ENCODE measurements around the gene ANAPC16. TPM values are rescaled to one million over a fixed set of nuclear protein-coding genes. Genes with fewer than 3 reads are reported as not detected.

The ANAPC16 gene
- total RNA-seq, 1 donor from 2014 or later: 53.2 TPM

DNA sequence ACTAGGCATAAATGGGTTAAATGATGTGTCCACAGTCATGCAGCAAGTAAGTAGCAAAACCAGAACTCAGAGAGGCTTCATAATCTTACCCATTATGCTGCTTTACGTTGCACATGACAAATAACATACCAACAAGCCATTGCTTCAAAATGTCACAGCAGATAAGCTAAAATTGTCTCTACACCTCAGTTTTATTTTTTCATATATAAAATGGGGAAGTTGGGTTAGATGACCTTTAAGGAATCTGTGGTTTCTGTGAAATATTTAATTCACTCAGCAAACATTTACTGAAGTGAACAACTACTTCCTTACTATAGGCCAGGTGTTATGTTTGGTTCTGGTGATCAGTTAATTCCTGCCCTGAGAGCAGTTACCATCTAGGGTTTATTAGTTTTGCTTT lies 2.5 kb downstream of the ANAPC16 start:
- Mint-ChIP-seq H3K4me1 (peaks cover 26% of the 10 kb centered on the region), H3K27me3 (ENCODE audit: low read depth) (no peaks in the 10 kb centered on the region), H3K4me3 (peak overlapping the region; percentile 67), H3K27ac (ENCODE audit: unreplicated experiment) (no peak overlapping the region), H3K36me3 (ENCODE audit: low read depth) (peaks cover 2% of the 10 kb centered on the region), H3K9me3 (no peaks in the 10 kb centered on the region)
- TF ChIP-seq CTCF (conservative IDR thresholded peaks at IDR 0.05): no peak
- no peak for DNase-seq (ENCODE audit: low read depth, low spot score)

DNA sequence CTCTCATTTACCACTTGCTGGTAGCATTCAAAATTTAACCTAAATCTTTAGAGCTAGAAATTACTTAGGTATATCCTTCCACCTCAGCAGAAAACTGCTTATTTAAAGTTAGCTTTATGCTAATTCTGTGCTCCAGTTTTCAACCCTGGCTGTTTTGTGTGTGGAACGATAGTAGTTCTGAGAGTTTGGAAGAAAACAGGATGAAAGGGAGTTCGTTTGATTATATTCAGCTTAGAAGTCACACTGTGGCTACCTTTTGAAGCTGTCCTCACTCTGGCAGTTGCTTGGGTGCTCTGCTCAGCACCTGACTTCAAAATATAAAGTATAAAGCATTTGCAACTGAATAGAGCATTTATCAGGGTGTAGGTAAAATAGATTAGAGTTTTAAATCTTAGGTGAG lies 2.9 kb downstream of the ANAPC16 start:
- no peak for DNase-seq (ENCODE audit: low read depth, low spot score)
- Mint-ChIP-seq H3K36me3 (ENCODE audit: low read depth) (peaks cover 2% of the 10 kb centered on the region), H3K27me3 (ENCODE audit: low read depth) (no peaks in the 10 kb centered on the region), H3K4me1 (peaks cover 29% of the 10 kb centered on the region), H3K27ac (ENCODE audit: unreplicated experiment) (no peak overlapping the region), H3K4me3 (no peak overlapping the region), H3K9me3 (no peaks in the 10 kb centered on the region)
- no peak for TF ChIP-seq CTCF (conservative IDR thresholded peaks at IDR 0.05)

- Mint-ChIP-seq H3K9me3 (no peaks in the 10 kb centered on the region), H3K36me3 (ENCODE audit: low read depth) (peaks cover 2% of the 10 kb centered on the region), H3K27ac (ENCODE audit: unreplicated experiment) (no peak overlapping the region), H3K27me3 (ENCODE audit: low read depth) (no peaks in the 10 kb centered on the region), H3K4me3 (no peak overlapping the region), H3K4me1 (peaks cover 29% of the 10 kb centered on the region)
- DNase-seq (ENCODE audit: low read depth, low spot score): no peak
- no peak for TF ChIP-seq CTCF (conservative IDR thresholded peaks at IDR 0.05)
Observed at GRCh38 chr10:72219235-72219814, 3.5 kb downstream of the ANAPC16 start.

GRCh38 chr10:72220637-72221036 lies 4.8 kb downstream of the ANAPC16 start:
- H3K27ac Mint-ChIP-seq (ENCODE audit: unreplicated experiment): no peak overlapping the region
- peaks cover 2% of the 10 kb centered on the region for H3K36me3 Mint-ChIP-seq (ENCODE audit: low read depth)
- H3K9me3 Mint-ChIP-seq: no peaks in the 10 kb centered on the region
- no peak overlapping the region for H3K4me3 Mint-ChIP-seq
- H3K4me1 Mint-ChIP-seq: peaks cover 20% of the 10 kb centered on the region
- no peak for DNase-seq (ENCODE audit: low read depth, low spot score)
- TF ChIP-seq CTCF (conservative IDR thresholded peaks at IDR 0.05): no peak
- no peaks in the 10 kb centered on the region for H3K27me3 Mint-ChIP-seq (ENCODE audit: low read depth)

DNA sequence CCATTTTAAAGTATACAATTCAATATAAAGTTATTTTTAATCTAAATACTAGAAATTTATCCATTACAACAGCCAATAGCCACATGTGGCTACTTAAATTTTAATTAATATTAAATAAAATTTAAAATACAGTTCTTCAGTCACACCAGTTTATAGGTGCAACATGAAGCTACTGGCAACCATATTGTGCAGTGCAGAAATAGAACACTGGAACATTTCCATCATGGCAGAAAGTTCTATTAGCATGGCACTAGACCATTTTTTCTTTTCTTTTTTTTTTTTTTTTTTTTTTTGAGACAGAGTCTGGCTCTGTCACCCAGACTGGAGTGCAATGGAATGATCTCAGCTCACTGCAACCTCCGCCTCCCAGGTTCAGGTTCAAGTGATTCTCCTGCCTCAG lies 5.5 kb downstream of the ANAPC16 start:
- Mint-ChIP-seq H3K27ac (ENCODE audit: unreplicated experiment) (no peak overlapping the region), H3K36me3 (ENCODE audit: low read depth) (peaks cover 2% of the 10 kb centered on the region), H3K4me1 (peaks cover 15% of the 10 kb centered on the region), H3K4me3 (no peak overlapping the region), H3K9me3 (no peaks in the 10 kb centered on the region), H3K27me3 (ENCODE audit: low read depth) (no peaks in the 10 kb centered on the region)
- TF ChIP-seq CTCF (conservative IDR thresholded peaks at IDR 0.05): no peak
- DNase-seq (ENCODE audit: low read depth, low spot score): no peak

Measured in neural crest cell (in vitro differentiated cells).